Mucosa of rectum (tissue), 2 donors: Measurements from ENCODE around the gene RREB1.
A peak's percentile ranks its signal among the peaks of the same experiment; 100 is the strongest.

Source experiments
- H3K27ac ChIP-seq, 2 donors: one replicate each; pipeline ENCODE4 v1.7.0; 2013; ENCODE audit warnings: inconsistent platforms in 2 of 2, low read depth in 2 of 2, low read length in 2 of 2
- H3K27me3 ChIP-seq, 2 donors: one replicate each; pipeline ENCODE4 v1.7.0; 2013; ENCODE audit warnings: low read length in 2 of 2; ENCODE audit not compliant: control insufficient read depth in 2 of 2, insufficient read depth in 2 of 2
- H3K36me3 ChIP-seq, 2 donors: one replicate each; pipeline ENCODE4 v1.7.0; 2013; ENCODE audit warnings: low read length in 2 of 2; ENCODE audit not compliant: control insufficient read depth in 2 of 2, insufficient read depth in 2 of 2
- H3K4me1 ChIP-seq, 2 donors: one replicate each; pipeline ENCODE4 v1.7.0; 2013; ENCODE audit warnings: low read length in 2 of 2, mild to moderate bottlenecking in 1 of 2; ENCODE audit not compliant: control insufficient read depth in 2 of 2, insufficient read depth in 2 of 2
- H3K4me3 ChIP-seq, 2 donors: one replicate each; pipeline ENCODE4 v1.7.0; 2013; ENCODE audit warnings: low read length in 2 of 2
- H3K9ac ChIP-seq, 2 donors: one replicate each; pipeline ENCODE4 v1.7.0; 2013; ENCODE audit warnings: low read length in 2 of 2, low read depth in 1 of 2, mild to moderate bottlenecking in 1 of 2
- H3K9me3 ChIP-seq, 2 donors: one replicate each; pipeline ENCODE4 v1.7.0; 2013; ENCODE audit warnings: low read length in 2 of 2; ENCODE audit not compliant: control insufficient read depth in 2 of 2
- donor health status: healthy.
- donor health status: Normal muscosa, but diverticular disease.

The RREB1 gene

GRCh38 chr6:7098993-7099392 is 8.8 kb upstream of the RREB1 start:
- Histone ChIP-seq H3K9ac (no peak overlapping the region), H3K27me3 (no peaks in the 10 kb centered on the region), H3K36me3 (no peaks in the 10 kb centered on the region), H3K4me1 (peaks cover 7 to 8% of the 10 kb centered on the region in 2 donors), H3K4me3 (no peak overlapping the region), H3K9me3 (no peaks in the 10 kb centered on the region), H3K27ac (peak overlapping the region in 1 of 2 donors; percentile 43)

DNA sequence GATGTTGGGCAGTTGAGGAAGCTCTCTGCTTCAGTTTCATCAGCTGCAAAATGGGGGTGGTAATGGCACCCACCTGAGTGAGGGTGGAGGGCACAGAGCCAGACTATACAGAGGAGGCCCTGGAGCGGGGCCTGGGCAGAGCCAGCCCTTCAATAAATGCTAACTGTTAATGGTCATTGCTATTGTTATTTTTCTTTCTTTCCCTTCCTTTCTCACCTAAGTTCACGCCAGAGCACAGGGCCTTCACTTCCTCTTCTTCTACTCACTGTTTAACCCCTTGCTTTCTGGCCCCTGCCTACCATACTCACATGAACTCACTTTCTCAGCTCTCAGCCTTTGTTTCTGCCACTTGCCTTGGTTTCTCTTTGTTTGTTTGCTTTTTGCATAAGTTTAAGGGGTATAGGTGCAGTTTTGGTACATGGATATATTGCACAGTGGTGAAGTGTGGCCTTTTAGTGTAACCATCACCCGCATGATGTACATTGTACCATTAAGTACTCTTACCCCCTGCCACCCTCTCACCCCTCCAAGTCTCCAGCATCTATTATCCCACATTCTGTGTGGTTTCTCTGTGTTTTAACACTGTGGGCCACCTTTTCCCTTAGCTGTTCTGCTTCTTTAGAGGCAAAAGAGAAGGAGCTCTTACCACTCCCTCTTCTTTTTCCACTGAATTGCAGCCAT is 7.5 kb upstream of the RREB1 start:
- peaks cover 7 to 8% of the 10 kb centered on the region in 2 donors for H3K4me1 ChIP-seq
- H3K27me3 ChIP-seq = no peaks in the 10 kb centered on the region
- no peaks in the 10 kb centered on the region for H3K9me3 ChIP-seq
- no peak overlapping the region for H3K27ac ChIP-seq
- H3K4me3 ChIP-seq = no peak overlapping the region
- H3K9ac ChIP-seq = no peak overlapping the region
- no peaks in the 10 kb centered on the region for H3K36me3 ChIP-seq

DNA sequence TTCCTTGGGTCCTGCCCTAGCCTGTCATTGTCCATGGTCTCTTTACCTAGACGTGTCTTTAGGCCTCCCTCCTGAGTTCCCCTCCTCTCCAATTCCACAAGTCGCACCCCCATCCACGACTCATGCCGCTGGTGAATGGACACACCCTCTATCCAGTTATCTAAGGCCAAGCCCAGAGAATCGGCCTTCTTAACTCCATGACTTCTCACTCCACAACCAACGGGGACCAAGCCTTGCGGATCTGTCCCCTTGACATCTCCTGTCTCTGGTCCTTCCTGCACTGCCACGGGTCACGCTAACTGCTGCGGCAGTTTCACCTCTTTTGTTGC is 7.0 kb upstream of the RREB1 start:
- no peaks in the 10 kb centered on the region for H3K27me3 ChIP-seq
- H3K9me3 ChIP-seq = no peaks in the 10 kb centered on the region
- no peak overlapping the region for H3K9ac ChIP-seq
- peaks cover 7 to 8% of the 10 kb centered on the region in 2 donors for H3K4me1 ChIP-seq
- no peak overlapping the region for H3K27ac ChIP-seq
- H3K4me3 ChIP-seq = no peak overlapping the region
- no peaks in the 10 kb centered on the region for H3K36me3 ChIP-seq

DNA sequence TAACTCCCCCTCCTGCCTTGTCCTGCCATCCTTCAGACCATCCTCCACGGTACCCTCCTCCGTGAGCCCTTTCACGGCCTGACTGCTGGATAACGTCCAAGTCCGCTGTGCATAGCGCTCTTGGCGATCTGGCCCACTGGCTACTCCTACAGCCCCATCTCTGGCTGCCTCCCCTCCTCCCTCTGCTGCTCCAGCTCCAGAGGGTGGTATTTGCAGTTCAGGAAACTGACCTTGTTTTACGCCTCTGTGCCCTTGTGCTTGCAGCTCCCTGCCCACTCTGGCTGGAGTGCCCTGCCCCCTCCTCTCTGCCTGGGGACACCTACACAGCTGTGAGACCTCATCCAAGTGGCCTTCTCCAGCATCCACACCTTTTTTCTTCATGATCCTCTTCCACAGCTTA is 6.5 kb upstream of the RREB1 start:
- Histone ChIP-seq H3K9ac (no peak overlapping the region), H3K27me3 (no peaks in the 10 kb centered on the region), H3K36me3 (no peaks in the 10 kb centered on the region), H3K4me1 (peaks cover 7 to 8% of the 10 kb centered on the region in 2 donors), H3K9me3 (no peaks in the 10 kb centered on the region), H3K4me3 (no peak overlapping the region), H3K27ac (no peak overlapping the region)

- Histone ChIP-seq H3K4me3 (no peak overlapping the region), H3K36me3 (no peaks in the 10 kb centered on the region), H3K27me3 (no peaks in the 10 kb centered on the region), H3K9ac (no peak overlapping the region), H3K27ac (no peak overlapping the region), H3K9me3 (no peaks in the 10 kb centered on the region), H3K4me1 (peaks cover 6 to 9% of the 10 kb centered on the region in 2 donors)
These were observed 3.0 kb upstream of the RREB1 start for GRCh38 chr6:7104752-7105151.

DNA sequence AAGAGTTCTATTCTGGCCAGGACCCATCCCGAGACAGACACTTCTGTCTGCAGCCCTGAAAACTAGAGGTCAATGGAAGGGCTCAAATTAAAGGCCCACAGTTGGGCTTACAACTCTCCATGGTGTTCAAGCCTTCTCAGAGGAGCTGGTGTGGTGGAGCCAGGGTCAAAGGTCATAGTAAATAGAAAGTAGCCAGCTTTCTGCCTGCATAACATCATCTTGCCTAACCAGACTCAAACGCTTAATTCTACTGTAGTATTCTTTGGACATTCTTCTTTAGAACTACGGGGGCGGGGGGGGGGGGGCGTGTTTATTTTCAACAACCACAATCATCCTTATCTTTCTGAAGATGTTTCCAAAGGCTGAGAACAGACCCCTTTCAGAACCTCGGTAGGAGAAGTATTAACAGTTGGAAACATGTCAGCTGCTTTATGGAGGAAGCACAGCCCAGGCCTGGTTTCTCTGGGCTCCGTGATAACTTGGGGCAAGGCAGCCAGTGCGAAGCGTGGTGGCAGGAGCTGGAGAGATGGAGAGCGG is 1.5 kb upstream of the RREB1 start:
- H3K36me3 ChIP-seq = no peaks in the 10 kb centered on the region
- H3K9ac ChIP-seq = peak overlapping the region; percentile 38 to 94
- H3K4me3 ChIP-seq = peak overlapping the region; percentile 94 to 95
- no peaks in the 10 kb centered on the region for H3K27me3 ChIP-seq
- H3K9me3 ChIP-seq = no peaks in the 10 kb centered on the region
- peaks cover 11 to 12% of the 10 kb centered on the region in 2 donors for H3K4me1 ChIP-seq
- peak overlapping the region; percentile 93 to 94 for H3K27ac ChIP-seq

GRCh38 chr6:7106752-7107577 is 796 bp upstream of the RREB1 start:
- Histone ChIP-seq H3K27me3 (no peaks in the 10 kb centered on the region), H3K4me1 (peaks cover 14 to 15% of the 10 kb centered on the region in 2 donors), H3K36me3 (no peaks in the 10 kb centered on the region), H3K4me3 (peak overlapping the region; percentile 94 to 95), H3K27ac (peak overlapping the region; percentile 93 to 94), H3K9me3 (no peaks in the 10 kb centered on the region), H3K9ac (peak overlapping the region; percentile 38 to 94)

DNA sequence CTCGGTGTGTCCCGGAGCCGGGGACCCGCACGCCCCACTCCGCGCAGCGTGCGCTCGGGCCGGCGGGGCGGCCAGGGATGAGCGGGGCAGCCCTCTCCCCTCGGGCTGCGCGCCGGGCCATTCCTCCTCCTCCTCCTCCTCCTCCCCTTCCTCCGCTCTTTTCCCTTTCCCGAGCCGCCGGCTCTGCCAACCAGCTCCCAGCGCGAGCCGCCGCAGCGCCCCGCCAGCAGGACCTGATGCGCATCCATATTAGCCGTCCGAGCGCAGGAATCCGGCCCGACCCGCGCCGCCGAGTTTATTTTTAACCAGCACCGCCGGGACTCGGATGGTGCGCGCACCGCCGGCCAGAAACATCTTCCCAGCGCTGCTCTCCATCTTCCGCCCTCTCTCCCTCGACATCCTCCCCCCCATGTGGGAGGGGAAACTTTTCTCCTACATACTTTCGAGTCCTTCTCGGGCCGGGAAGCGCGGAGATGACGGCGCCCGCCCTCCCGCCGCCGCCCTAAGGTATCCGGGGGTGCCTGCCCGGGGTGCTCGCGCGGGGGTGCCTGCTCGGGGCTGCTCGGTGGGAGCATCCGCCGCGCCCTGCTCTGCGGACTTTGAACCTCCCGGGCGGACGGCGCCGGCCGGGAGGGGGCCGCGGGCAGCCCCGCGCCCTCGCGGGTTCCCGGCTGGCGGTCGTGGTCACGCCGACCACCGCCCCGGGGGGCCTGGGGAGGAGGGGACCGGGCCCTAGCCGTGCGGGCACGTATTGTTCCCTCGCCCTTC is 619 bp downstream of the RREB1 start:
- H3K36me3 ChIP-seq = no peaks in the 10 kb centered on the region
- peaks cover 27 to 30% of the 10 kb centered on the region in 2 donors for H3K4me1 ChIP-seq
- H3K27me3 ChIP-seq = no peaks in the 10 kb centered on the region
- H3K27ac ChIP-seq = peak overlapping the region; percentile 93 to 94
- peak overlapping the region; percentile 91 to 94 for H3K9ac ChIP-seq
- H3K4me3 ChIP-seq = peak overlapping the region; percentile 94 to 95
- no peaks in the 10 kb centered on the region for H3K9me3 ChIP-seq

DNA sequence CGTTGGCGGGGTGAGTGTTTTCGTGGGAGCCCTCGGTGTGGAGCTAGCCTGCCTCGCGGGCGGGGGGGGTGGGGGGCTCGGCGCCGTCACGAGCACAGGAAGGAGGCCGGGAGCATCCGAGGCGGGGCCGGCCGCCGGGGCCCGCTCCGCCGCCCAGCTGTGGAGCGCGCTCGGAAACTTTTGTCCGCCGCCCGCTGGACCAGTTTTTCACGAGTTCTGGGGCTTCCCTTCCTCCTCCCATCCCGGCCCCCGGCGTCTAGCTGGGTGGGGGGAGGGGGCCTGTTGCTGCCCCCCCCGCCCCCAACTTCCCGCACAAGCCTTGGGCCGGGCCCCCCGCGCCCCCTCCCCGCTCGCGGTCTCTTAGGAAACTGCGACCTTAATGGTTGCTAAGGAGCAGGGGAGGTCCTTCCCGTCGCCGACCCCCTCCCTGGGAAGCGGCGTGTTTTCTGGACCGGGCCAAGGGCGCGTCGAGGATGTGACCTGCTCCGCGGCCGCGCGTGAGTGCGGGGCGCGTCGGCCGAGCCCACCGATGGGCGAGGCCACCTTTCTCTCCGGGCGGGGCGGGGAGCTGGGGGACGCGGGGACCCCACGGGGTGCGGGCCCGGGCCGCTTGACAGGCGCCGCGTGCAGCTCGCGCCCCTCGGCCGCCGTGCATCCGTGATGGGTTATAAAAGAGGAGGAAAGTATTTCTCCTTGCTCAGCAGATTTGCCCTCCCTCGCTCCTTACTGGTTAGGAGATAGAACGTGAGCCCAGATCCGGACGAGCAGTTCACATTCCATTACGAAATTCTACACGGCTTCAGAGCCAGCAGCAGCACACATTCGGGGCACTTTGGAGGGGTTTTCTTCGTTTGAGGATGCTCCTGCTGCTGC is 1.4 kb downstream of the RREB1 start:
- Histone ChIP-seq H3K27me3 (no peaks in the 10 kb centered on the region), H3K36me3 (no peaks in the 10 kb centered on the region), H3K27ac (peak overlapping the region; percentile 93 to 94), H3K4me3 (peak overlapping the region; percentile 94 to 95), H3K4me1 (peaks cover 27 to 38% of the 10 kb centered on the region in 2 donors), H3K9me3 (no peaks in the 10 kb centered on the region), H3K9ac (peak overlapping the region; percentile 91 to 94)
